ENCODE results near the gene UBAC2.

- TF ChIP-seq ZNF274 (IDR thresholded peaks at IDR 0.05; ENCODE audit: borderline replicate concordance, extremely low read depth, low read length) = no peak
- no peak for TF ChIP-seq CTCF (IDR thresholded peaks at IDR 0.05; ENCODE audit: control extremely low read depth in 1 of 3, insufficient read depth in 1 of 3, low read depth in 1 of 3, low read length in 3 of 3)
- no peak for TF ChIP-seq RFX5 (IDR thresholded peaks at IDR 0.05; ENCODE audit: borderline replicate concordance, low read depth, low read length)
Observed at GRCh38 chr13:99335087-99335486, 134.4 kb downstream of the UBAC2 start.
